ENCODE data around the gene PRSS36. TPM values are rescaled to one million over a fixed set of nuclear protein-coding genes. Genes with fewer than 3 reads are reported as not detected.

Gene PRSS36
- total and polyA plus RNA-seq, 4 donors, result 0.09 to 2.1 (median 0.62) TPM

DNA sequence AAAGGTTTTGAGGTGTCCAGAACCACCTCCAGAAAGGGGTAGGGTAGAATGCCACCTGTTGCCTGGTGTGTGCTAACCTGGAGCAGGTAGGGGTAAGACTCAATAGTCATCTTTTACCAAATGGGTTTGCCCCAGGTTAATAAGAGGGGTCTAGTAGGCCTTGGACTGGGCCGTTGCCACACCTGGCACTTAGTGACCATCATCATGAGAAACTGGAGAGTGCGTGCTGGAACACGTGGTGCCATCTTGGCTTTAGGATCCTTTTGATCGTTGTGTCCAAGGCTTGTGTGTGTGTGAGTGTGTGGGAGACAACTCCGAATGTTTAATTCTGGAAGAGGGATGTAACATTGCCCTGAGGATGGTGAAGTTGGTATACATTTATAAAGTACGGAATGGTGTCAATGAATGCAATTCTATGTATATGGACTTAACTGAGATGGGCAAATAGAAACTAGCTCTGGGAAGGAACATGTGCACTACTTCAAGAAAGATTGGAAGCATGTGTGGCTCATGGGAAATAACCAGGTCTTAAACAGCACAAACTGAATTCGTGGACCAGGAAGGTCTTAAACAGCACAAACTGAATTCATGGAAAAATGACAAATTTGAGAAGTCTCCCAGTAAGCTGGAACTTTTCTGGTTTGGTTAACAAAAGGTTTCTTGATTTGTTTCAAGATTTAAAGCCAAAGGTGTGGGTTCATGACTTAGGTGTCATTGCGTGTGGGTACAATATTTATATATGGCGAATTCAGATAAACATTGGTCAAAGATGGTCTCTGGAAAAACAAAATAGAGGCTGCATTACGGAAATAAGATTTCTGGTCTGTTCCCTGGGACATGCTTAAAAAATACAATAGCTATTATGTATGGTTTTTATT is 37.3 kb upstream of the PRSS36 start:
- H3K4me1 ChIP-seq (ENCODE audit: control insufficient read depth in 4 of 4, insufficient read depth in 4 of 4, low read length in 3 of 4), result peaks cover 4 to 17% (median 9%) of the 10 kb centered on the region in 4 donors
- no peak for TF ChIP-seq GABPA (IDR thresholded peaks at IDR 0.05 in 1 of 2, conservative IDR thresholded peaks at IDR 0.05 in 1 of 2)
- no peak for TF ChIP-seq TAF1 (conservative IDR thresholded peaks at IDR 0.05)
- TF ChIP-seq SP1 (IDR thresholded peaks at IDR 0.05), result no peak
- no peak for TF ChIP-seq FOXA2 (IDR thresholded peaks at IDR 0.05)
- TF ChIP-seq, protein P1, sequence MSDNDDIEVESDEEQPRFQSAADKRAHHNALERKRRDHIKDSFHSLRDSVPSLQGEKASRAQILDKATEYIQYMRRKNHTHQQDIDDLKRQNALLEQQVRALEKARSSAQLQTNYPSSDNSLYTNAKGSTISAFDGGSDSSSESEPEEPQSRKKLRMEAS (IDR thresholded peaks at IDR 0.05), result no peak
- TF ChIP-seq HNF4G (IDR thresholded peaks at IDR 0.05), result no peak
- TF ChIP-seq HNF4A (conservative IDR thresholded peaks at IDR 0.05), result no peak
- TF ChIP-seq, protein P2, sequence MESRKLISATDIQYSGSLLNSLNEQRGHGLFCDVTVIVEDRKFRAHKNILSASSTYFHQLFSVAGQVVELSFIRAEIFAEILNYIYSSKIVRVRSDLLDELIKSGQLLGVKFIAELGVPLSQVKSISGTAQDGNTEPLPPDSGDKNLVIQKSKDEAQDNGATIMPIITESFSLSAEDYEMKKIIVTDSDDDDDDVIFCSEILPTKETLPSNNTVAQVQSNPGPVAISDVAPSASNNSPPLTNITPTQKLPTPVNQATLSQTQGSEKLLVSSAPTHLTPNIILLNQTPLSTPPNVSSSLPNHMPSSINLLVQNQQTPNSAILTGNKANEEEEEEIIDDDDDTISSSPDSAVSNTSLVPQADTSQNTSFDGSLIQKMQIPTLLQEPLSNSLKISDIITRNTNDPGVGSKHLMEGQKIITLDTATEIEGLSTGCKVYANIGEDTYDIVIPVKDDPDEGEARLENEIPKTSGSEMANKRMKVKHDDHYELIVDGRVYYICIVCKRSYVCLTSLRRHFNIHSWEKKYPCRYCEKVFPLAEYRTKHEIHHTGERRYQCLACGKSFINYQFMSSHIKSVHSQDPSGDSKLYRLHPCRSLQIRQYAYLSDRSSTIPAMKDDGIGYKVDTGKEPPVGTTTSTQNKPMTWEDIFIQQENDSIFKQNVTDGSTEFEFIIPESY (IDR thresholded peaks at IDR 0.05), result no peak
- TF ChIP-seq, protein P3, sequence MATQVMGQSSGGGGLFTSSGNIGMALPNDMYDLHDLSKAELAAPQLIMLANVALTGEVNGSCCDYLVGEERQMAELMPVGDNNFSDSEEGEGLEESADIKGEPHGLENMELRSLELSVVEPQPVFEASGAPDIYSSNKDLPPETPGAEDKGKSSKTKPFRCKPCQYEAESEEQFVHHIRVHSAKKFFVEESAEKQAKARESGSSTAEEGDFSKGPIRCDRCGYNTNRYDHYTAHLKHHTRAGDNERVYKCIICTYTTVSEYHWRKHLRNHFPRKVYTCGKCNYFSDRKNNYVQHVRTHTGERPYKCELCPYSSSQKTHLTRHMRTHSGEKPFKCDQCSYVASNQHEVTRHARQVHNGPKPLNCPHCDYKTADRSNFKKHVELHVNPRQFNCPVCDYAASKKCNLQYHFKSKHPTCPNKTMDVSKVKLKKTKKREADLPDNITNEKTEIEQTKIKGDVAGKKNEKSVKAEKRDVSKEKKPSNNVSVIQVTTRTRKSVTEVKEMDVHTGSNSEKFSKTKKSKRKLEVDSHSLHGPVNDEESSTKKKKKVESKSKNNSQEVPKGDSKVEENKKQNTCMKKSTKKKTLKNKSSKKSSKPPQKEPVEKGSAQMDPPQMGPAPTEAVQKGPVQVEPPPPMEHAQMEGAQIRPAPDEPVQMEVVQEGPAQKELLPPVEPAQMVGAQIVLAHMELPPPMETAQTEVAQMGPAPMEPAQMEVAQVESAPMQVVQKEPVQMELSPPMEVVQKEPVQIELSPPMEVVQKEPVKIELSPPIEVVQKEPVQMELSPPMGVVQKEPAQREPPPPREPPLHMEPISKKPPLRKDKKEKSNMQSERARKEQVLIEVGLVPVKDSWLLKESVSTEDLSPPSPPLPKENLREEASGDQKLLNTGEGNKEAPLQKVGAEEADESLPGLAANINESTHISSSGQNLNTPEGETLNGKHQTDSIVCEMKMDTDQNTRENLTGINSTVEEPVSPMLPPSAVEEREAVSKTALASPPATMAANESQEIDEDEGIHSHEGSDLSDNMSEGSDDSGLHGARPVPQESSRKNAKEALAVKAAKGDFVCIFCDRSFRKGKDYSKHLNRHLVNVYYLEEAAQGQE (IDR thresholded peaks at IDR 0.05), result no peak
- TF ChIP-seq JUND (IDR thresholded peaks at IDR 0.05), result no peak
- no peak for TF ChIP-seq EGR1 (IDR thresholded peaks at IDR 0.05; ENCODE audit: low read depth in 2 of 2)
- TF ChIP-seq YY1 (IDR thresholded peaks at IDR 0.05), result no peak
- TF ChIP-seq FOXA1 (IDR thresholded peaks at IDR 0.05), result no peak
- no peak for TF ChIP-seq NR2F2 (IDR thresholded peaks at IDR 0.05)
- H3K9ac ChIP-seq (ENCODE audit: low read depth in 1 of 2, low read length in 2 of 2), result no peak overlapping the region
- H3K27me3 ChIP-seq (ENCODE audit: control insufficient read depth in 4 of 4, insufficient read depth in 4 of 4, low read length in 3 of 4), result no peaks in the 10 kb centered on the region
- 89% methylated on average over 10 of the region's 10 CpGs for WGBS
- H3K9me3 ChIP-seq (ENCODE audit: control insufficient read depth in 4 of 4, low read length in 3 of 4), result no peaks in the 10 kb centered on the region
- no peak for DNase-seq (ENCODE audit: low spot score)
- H3K27ac ChIP-seq (ENCODE audit: low read depth in 1 of 2, low read length in 2 of 2), result no peak overlapping the region
- no peak overlapping the region for H3K4me3 ChIP-seq (ENCODE audit: low read depth in 1 of 3, low read length in 3 of 3)
- peaks cover 22 to 90% (median 87%) of the 10 kb centered on the region in 4 donors for H3K36me3 ChIP-seq (ENCODE audit: control insufficient read depth in 4 of 4, insufficient read depth in 3 of 4, low read depth in 1 of 4, low read length in 3 of 4)

DNA sequence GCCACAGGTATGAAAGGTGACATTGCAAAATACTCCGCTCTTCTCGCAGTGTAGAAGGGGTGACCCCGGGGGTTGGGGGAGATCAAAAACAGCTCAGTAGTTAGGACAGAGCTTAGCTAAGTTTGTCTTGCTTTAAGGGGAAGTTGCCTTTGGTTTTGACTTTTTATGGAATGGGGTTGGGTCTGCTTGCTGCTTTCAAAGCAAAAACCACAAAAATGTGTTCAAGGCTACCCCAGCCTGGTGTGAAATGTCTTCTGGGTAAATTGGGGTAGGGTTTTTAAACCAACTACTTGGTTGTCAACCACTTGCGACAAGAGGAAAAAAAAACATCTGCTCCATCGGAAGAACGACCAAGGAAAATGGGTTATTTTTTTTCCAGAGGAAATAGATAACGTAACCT is 36.3 kb upstream of the PRSS36 start:
- no peak overlapping the region for H3K9ac ChIP-seq (ENCODE audit: low read depth in 1 of 2, low read length in 2 of 2)
- H3K4me1 ChIP-seq (ENCODE audit: control insufficient read depth in 4 of 4, insufficient read depth in 4 of 4, low read length in 3 of 4), result peaks cover 7 to 26% (median 18%) of the 10 kb centered on the region in 4 donors
- H3K27ac ChIP-seq (ENCODE audit: low read depth in 1 of 2, low read length in 2 of 2), result no peak overlapping the region
- H3K4me3 ChIP-seq (ENCODE audit: low read depth in 1 of 3, low read length in 3 of 3), result no peak overlapping the region
- H3K9me3 ChIP-seq (ENCODE audit: control insufficient read depth in 4 of 4, low read length in 3 of 4), result no peaks in the 10 kb centered on the region
- WGBS, result 77% methylated on average over 7 of the region's 7 CpGs
- no peaks in the 10 kb centered on the region for H3K27me3 ChIP-seq (ENCODE audit: control insufficient read depth in 4 of 4, insufficient read depth in 4 of 4, low read length in 3 of 4)
- H3K36me3 ChIP-seq (ENCODE audit: control insufficient read depth in 4 of 4, insufficient read depth in 3 of 4, low read depth in 1 of 4, low read length in 3 of 4), result peaks cover 19 to 80% (median 78%) of the 10 kb centered on the region in 4 donors
- TF ChIP-seq, protein P4, sequence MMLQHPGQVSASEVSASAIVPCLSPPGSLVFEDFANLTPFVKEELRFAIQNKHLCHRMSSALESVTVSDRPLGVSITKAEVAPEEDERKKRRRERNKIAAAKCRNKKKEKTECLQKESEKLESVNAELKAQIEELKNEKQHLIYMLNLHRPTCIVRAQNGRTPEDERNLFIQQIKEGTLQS (IDR thresholded peaks at IDR 0.05), result no peak
- TF ChIP-seq RAD21 (IDR thresholded peaks at IDR 0.05), result no peak
- TF ChIP-seq HNF4G (IDR thresholded peaks at IDR 0.05), result no peak
- no peak for TF ChIP-seq RXRA (IDR thresholded peaks at IDR 0.05)
- TF ChIP-seq, protein P5, sequence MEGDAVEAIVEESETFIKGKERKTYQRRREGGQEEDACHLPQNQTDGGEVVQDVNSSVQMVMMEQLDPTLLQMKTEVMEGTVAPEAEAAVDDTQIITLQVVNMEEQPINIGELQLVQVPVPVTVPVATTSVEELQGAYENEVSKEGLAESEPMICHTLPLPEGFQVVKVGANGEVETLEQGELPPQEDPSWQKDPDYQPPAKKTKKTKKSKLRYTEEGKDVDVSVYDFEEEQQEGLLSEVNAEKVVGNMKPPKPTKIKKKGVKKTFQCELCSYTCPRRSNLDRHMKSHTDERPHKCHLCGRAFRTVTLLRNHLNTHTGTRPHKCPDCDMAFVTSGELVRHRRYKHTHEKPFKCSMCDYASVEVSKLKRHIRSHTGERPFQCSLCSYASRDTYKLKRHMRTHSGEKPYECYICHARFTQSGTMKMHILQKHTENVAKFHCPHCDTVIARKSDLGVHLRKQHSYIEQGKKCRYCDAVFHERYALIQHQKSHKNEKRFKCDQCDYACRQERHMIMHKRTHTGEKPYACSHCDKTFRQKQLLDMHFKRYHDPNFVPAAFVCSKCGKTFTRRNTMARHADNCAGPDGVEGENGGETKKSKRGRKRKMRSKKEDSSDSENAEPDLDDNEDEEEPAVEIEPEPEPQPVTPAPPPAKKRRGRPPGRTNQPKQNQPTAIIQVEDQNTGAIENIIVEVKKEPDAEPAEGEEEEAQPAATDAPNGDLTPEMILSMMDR (IDR thresholded peaks at IDR 0.05; ENCODE audit: low read depth, low read length, missing input control), result no peak
- TF ChIP-seq FOXA1 (IDR thresholded peaks at IDR 0.05), result no peak
- TF ChIP-seq, protein P1 (IDR thresholded peaks at IDR 0.05), result no peak
- no peak for TF ChIP-seq YY1 (IDR thresholded peaks at IDR 0.05)
- TF ChIP-seq GABPA (IDR thresholded peaks at IDR 0.05 in 1 of 2, conservative IDR thresholded peaks at IDR 0.05 in 1 of 2), result no peak
- TF ChIP-seq EGR1 (IDR thresholded peaks at IDR 0.05; ENCODE audit: low read depth in 2 of 2), result no peak
- no peak for DNase-seq (ENCODE audit: low spot score)

Measured in liver (tissue), 9 donors.